ENCODE measurements around the gene TTC34. TPM values are rescaled to one million over a fixed set of nuclear protein-coding genes. Genes with fewer than 3 reads are reported as not detected.
"Not testable (repeated sequence)": the region's sequence is repeated elsewhere in the genome, so short reads cannot be mapped to it uniquely, and the experiment has no call there.

TTC34 gene
- total RNA-seq, 1 donor = 0.36 TPM

GRCh38 chr1:2687638-2688335 lies 113.7 kb downstream of the TTC34 start:
- H3K27me3 ChIP-seq (ENCODE audit: insufficient read depth, low read length); DNase-seq (ENCODE audit: insufficient read length, low spot score, missing footprints); H4K20me1 ChIP-seq (ENCODE audit: insufficient read depth, low read length); H2AFZ ChIP-seq (ENCODE audit: low read length); H3K27ac ChIP-seq (ENCODE audit: low read depth, low read length); H3K4me2 ChIP-seq (ENCODE audit: insufficient read depth, low read length); H3K4me1 ChIP-seq (ENCODE audit: insufficient read depth, low read length); H3K9me3 ChIP-seq (ENCODE audit: low read depth, low read length); H3K36me3 ChIP-seq (ENCODE audit: insufficient read depth, low read length); H3K79me2 ChIP-seq (ENCODE audit: insufficient read depth, low read length); H3K4me3 ChIP-seq (ENCODE audit: insufficient read depth, low read length): not testable (repeated sequence)

GRCh38 chr1:2687174-2687591 lies 114.3 kb downstream of the TTC34 start:
- not testable (repeated sequence) for H3K4me2 ChIP-seq (ENCODE audit: insufficient read depth, low read length); H3K36me3 ChIP-seq (ENCODE audit: insufficient read depth, low read length); H3K79me2 ChIP-seq (ENCODE audit: insufficient read depth, low read length); H3K27ac ChIP-seq (ENCODE audit: low read depth, low read length); H3K27me3 ChIP-seq (ENCODE audit: insufficient read depth, low read length); DNase-seq (ENCODE audit: insufficient read length, low spot score, missing footprints); H3K9me3 ChIP-seq (ENCODE audit: low read depth, low read length); H2AFZ ChIP-seq (ENCODE audit: low read length); H4K20me1 ChIP-seq (ENCODE audit: insufficient read depth, low read length); H3K4me1 ChIP-seq (ENCODE audit: insufficient read depth, low read length); H3K4me3 ChIP-seq (ENCODE audit: insufficient read depth, low read length)

GRCh38 chr1:2686091-2686863 lies 115.2 kb downstream of the TTC34 start:
- not testable (repeated sequence) for H3K9me3 ChIP-seq (ENCODE audit: low read depth, low read length); H3K4me3 ChIP-seq (ENCODE audit: insufficient read depth, low read length); H3K36me3 ChIP-seq (ENCODE audit: insufficient read depth, low read length); H3K4me1 ChIP-seq (ENCODE audit: insufficient read depth, low read length); H3K79me2 ChIP-seq (ENCODE audit: insufficient read depth, low read length); H3K27ac ChIP-seq (ENCODE audit: low read depth, low read length); H2AFZ ChIP-seq (ENCODE audit: low read length); DNase-seq (ENCODE audit: insufficient read length, low spot score, missing footprints); H3K4me2 ChIP-seq (ENCODE audit: insufficient read depth, low read length); H3K27me3 ChIP-seq (ENCODE audit: insufficient read depth, low read length); H4K20me1 ChIP-seq (ENCODE audit: insufficient read depth, low read length)

- not testable (repeated sequence) for H3K4me1 ChIP-seq (ENCODE audit: insufficient read depth, low read length); H3K36me3 ChIP-seq (ENCODE audit: insufficient read depth, low read length); H3K79me2 ChIP-seq (ENCODE audit: insufficient read depth, low read length); H3K27me3 ChIP-seq (ENCODE audit: insufficient read depth, low read length); H2AFZ ChIP-seq (ENCODE audit: low read length); H3K4me3 ChIP-seq (ENCODE audit: insufficient read depth, low read length); H3K9me3 ChIP-seq (ENCODE audit: low read depth, low read length); H3K4me2 ChIP-seq (ENCODE audit: insufficient read depth, low read length); DNase-seq (ENCODE audit: insufficient read length, low spot score, missing footprints); H4K20me1 ChIP-seq (ENCODE audit: insufficient read depth, low read length); H3K27ac ChIP-seq (ENCODE audit: low read depth, low read length)
Measured at GRCh38 chr1:2685671-2686070, 115.8 kb downstream of the TTC34 start.

- not testable (repeated sequence) for H3K4me2 ChIP-seq (ENCODE audit: insufficient read depth, low read length); H3K27me3 ChIP-seq (ENCODE audit: insufficient read depth, low read length); H3K27ac ChIP-seq (ENCODE audit: low read depth, low read length); DNase-seq (ENCODE audit: insufficient read length, low spot score, missing footprints); H3K79me2 ChIP-seq (ENCODE audit: insufficient read depth, low read length); H3K9me3 ChIP-seq (ENCODE audit: low read depth, low read length); H4K20me1 ChIP-seq (ENCODE audit: insufficient read depth, low read length); H3K4me1 ChIP-seq (ENCODE audit: insufficient read depth, low read length); H3K36me3 ChIP-seq (ENCODE audit: insufficient read depth, low read length); H3K4me3 ChIP-seq (ENCODE audit: insufficient read depth, low read length); H2AFZ ChIP-seq (ENCODE audit: low read length)
Measured at GRCh38 chr1:2684878-2685277, 116.6 kb downstream of the TTC34 start.

GRCh38 chr1:2684000-2684399 lies 117.5 kb downstream of the TTC34 start:
- H3K79me2 ChIP-seq (ENCODE audit: insufficient read depth, low read length); H2AFZ ChIP-seq (ENCODE audit: low read length); H3K36me3 ChIP-seq (ENCODE audit: insufficient read depth, low read length); H3K4me3 ChIP-seq (ENCODE audit: insufficient read depth, low read length); H3K27me3 ChIP-seq (ENCODE audit: insufficient read depth, low read length); H3K4me1 ChIP-seq (ENCODE audit: insufficient read depth, low read length); H3K9me3 ChIP-seq (ENCODE audit: low read depth, low read length); DNase-seq (ENCODE audit: insufficient read length, low spot score, missing footprints); H4K20me1 ChIP-seq (ENCODE audit: insufficient read depth, low read length); H3K4me2 ChIP-seq (ENCODE audit: insufficient read depth, low read length); H3K27ac ChIP-seq (ENCODE audit: low read depth, low read length): not testable (repeated sequence)

GRCh38 chr1:2683321-2683741 lies 118.2 kb downstream of the TTC34 start:
- H3K36me3 ChIP-seq (ENCODE audit: insufficient read depth, low read length); H3K27ac ChIP-seq (ENCODE audit: low read depth, low read length); H2AFZ ChIP-seq (ENCODE audit: low read length); H3K4me1 ChIP-seq (ENCODE audit: insufficient read depth, low read length); DNase-seq (ENCODE audit: insufficient read length, low spot score, missing footprints); H3K4me3 ChIP-seq (ENCODE audit: insufficient read depth, low read length); H3K27me3 ChIP-seq (ENCODE audit: insufficient read depth, low read length); H3K9me3 ChIP-seq (ENCODE audit: low read depth, low read length); H3K79me2 ChIP-seq (ENCODE audit: insufficient read depth, low read length); H3K4me2 ChIP-seq (ENCODE audit: insufficient read depth, low read length); H4K20me1 ChIP-seq (ENCODE audit: insufficient read depth, low read length): not testable (repeated sequence)

GRCh38 chr1:2682879-2683278 lies 118.6 kb downstream of the TTC34 start:
- not testable (repeated sequence) for H3K27ac ChIP-seq (ENCODE audit: low read depth, low read length); H3K4me1 ChIP-seq (ENCODE audit: insufficient read depth, low read length); H3K36me3 ChIP-seq (ENCODE audit: insufficient read depth, low read length); H2AFZ ChIP-seq (ENCODE audit: low read length); H3K4me2 ChIP-seq (ENCODE audit: insufficient read depth, low read length); DNase-seq (ENCODE audit: insufficient read length, low spot score, missing footprints); H3K27me3 ChIP-seq (ENCODE audit: insufficient read depth, low read length); H3K9me3 ChIP-seq (ENCODE audit: low read depth, low read length); H3K79me2 ChIP-seq (ENCODE audit: insufficient read depth, low read length); H4K20me1 ChIP-seq (ENCODE audit: insufficient read depth, low read length); H3K4me3 ChIP-seq (ENCODE audit: insufficient read depth, low read length)

- not testable (repeated sequence) for H2AFZ ChIP-seq (ENCODE audit: low read length); H3K27ac ChIP-seq (ENCODE audit: low read depth, low read length); H4K20me1 ChIP-seq (ENCODE audit: insufficient read depth, low read length); H3K9me3 ChIP-seq (ENCODE audit: low read depth, low read length); DNase-seq (ENCODE audit: insufficient read length, low spot score, missing footprints); H3K4me3 ChIP-seq (ENCODE audit: insufficient read depth, low read length); H3K27me3 ChIP-seq (ENCODE audit: insufficient read depth, low read length); H3K79me2 ChIP-seq (ENCODE audit: insufficient read depth, low read length); H3K4me1 ChIP-seq (ENCODE audit: insufficient read depth, low read length); H3K36me3 ChIP-seq (ENCODE audit: insufficient read depth, low read length); H3K4me2 ChIP-seq (ENCODE audit: insufficient read depth, low read length)
Measured at GRCh38 chr1:2676726-2677125, 124.8 kb downstream of the TTC34 start.

Measured in osteoblast (primary cell).